T-helper 17 cell (primary cell): ENCODE measurements around the gene MED8. TPM values are rescaled to one million over a fixed set of nuclear protein-coding genes. Genes with fewer than 3 reads are reported as not detected.

Experiments used
- ATAC-seq: fragments of 150-1000 bp; cut with Tn5 transposase; 2 replicates; pipeline ENCODE4 v1.10.0; 2021; ENCODE audit warnings: mild to moderate bottlenecking, moderate library complexity
- DNase-seq, 3 donors: peaks; one replicate each; pipeline versions ENCODE4 v3.0.0 to v3.0.0-alpha.2; 2020 to 2021
- H3K9me3 ChIP-seq: one replicate; pipeline ENCODE4 v1.7.0; 2013; ENCODE audit warnings: low read length, mild to moderate bottlenecking; ENCODE audit not compliant: control insufficient read depth, poor library complexity, severe bottlenecking
- H3K27ac Mint-ChIP-seq: one replicate; pipeline ENCODE4 v1.8.0; 2022; ENCODE audit warnings: mild to moderate bottlenecking, moderate library complexity, mixed read lengths
- H3K27me3 Mint-ChIP-seq: one replicate; pipeline ENCODE4 v1.8.0; 2022; ENCODE audit warnings: mixed read lengths
- H3K36me3 Mint-ChIP-seq: one replicate; pipeline ENCODE4 v1.8.0; 2022; ENCODE audit warnings: low read depth, mixed read lengths
- H3K4me1 Mint-ChIP-seq: one replicate; pipeline ENCODE4 v1.8.0; 2022; ENCODE audit warnings: mild to moderate bottlenecking, mixed read lengths
- H3K4me3 Mint-ChIP-seq: one replicate; pipeline ENCODE4 v1.8.0; 2022; ENCODE audit warnings: mild to moderate bottlenecking, moderate library complexity, mixed read lengths
- total RNA-seq, 4 donors: library from RNA in 2 of 4; stranded (reverse) in 2 of 4; gene quantifications; one replicate each; pipeline ENCODE4 v1.2.3 and lab custom pipeline; 2022 to 2026

The MED8 gene
- total RNA-seq, 2 donors from 2014 or later, result 13.7 to 16.4 TPM

GRCh38 chr1:43358121-43358745 is 31.4 kb downstream of the MED8 start:
- no peaks in the 10 kb centered on the region for H3K27me3 Mint-ChIP-seq
- H3K4me1 Mint-ChIP-seq, result peaks cover 25% of the 10 kb centered on the region
- H3K4me3 Mint-ChIP-seq, result peak overlapping the region; percentile 93
- H3K27ac Mint-ChIP-seq, result peak overlapping the region; percentile 82
- H3K36me3 Mint-ChIP-seq, result peaks cover 3% of the 10 kb centered on the region
- H3K9me3 ChIP-seq, result no peaks in the 10 kb centered on the region
- DNase-seq (no peak), ATAC-seq (peak; percentile 32)

- ATAC-seq (no peak), DNase-seq (no peak)
- Mint-ChIP-seq H3K27ac (no peak overlapping the region), H3K36me3 (peaks cover 3% of the 10 kb centered on the region), H3K4me3 (no peak overlapping the region), H3K27me3 (no peaks in the 10 kb centered on the region), H3K4me1 (peaks cover 25% of the 10 kb centered on the region)
- no peaks in the 10 kb centered on the region for H3K9me3 ChIP-seq
These were observed 32.3 kb downstream of the MED8 start for GRCh38 chr1:43357251-43357650.

- H3K4me1 Mint-ChIP-seq, result peaks cover 16% of the 10 kb centered on the region
- no peak for ATAC-seq
These were observed 34.7 kb downstream of the MED8 start for GRCh38 chr1:43354936-43355335.

GRCh38 chr1:43354471-43354870 is 35.1 kb downstream of the MED8 start:
- Mint-ChIP-seq H3K4me1 (peaks cover 17% of the 10 kb centered on the region), H3K36me3 (peaks cover 4% of the 10 kb centered on the region), H3K4me3 (no peak overlapping the region), H3K27me3 (no peaks in the 10 kb centered on the region), H3K27ac (no peak overlapping the region)
- DNase-seq (no peak), ATAC-seq (no peak)
- no peaks in the 10 kb centered on the region for H3K9me3 ChIP-seq

More at GRCh38 chr1:43354936-43355335, 34.7 kb downstream of the MED8 start:
- no peaks in the 10 kb centered on the region for H3K9me3 ChIP-seq
- H3K27me3 Mint-ChIP-seq, result no peaks in the 10 kb centered on the region
- H3K27ac Mint-ChIP-seq, result no peak overlapping the region
- DNase-seq, result no peak
- H3K4me3 Mint-ChIP-seq, result no peak overlapping the region
- peaks cover 4% of the 10 kb centered on the region for H3K36me3 Mint-ChIP-seq

GRCh38 chr1:43352881-43353280 is 36.7 kb downstream of the MED8 start:
- ATAC-seq (no peak), DNase-seq (no peak)
- Mint-ChIP-seq H3K4me1 (peaks cover 16% of the 10 kb centered on the region), H3K27ac (peak overlapping the region; percentile 93), H3K4me3 (no peak overlapping the region), H3K27me3 (no peaks in the 10 kb centered on the region), H3K36me3 (peaks cover 4% of the 10 kb centered on the region)
- H3K9me3 ChIP-seq, result no peaks in the 10 kb centered on the region

- no peak for ATAC-seq
- H3K9me3 ChIP-seq, result no peaks in the 10 kb centered on the region
- H3K27me3 Mint-ChIP-seq, result no peaks in the 10 kb centered on the region
- H3K4me3 Mint-ChIP-seq, result no peak overlapping the region
- no peak for DNase-seq
- peaks cover 4% of the 10 kb centered on the region for H3K36me3 Mint-ChIP-seq
- H3K4me1 Mint-ChIP-seq, result peaks cover 16% of the 10 kb centered on the region
- peak overlapping the region; percentile 93 for H3K27ac Mint-ChIP-seq
These were observed 37.3 kb downstream of the MED8 start for GRCh38 chr1:43352351-43352705.

- H3K4me1 Mint-ChIP-seq, result peaks cover 18% of the 10 kb centered on the region
- no peaks in the 10 kb centered on the region for H3K27me3 Mint-ChIP-seq
- H3K4me3 Mint-ChIP-seq, result no peak overlapping the region
- no peak for ATAC-seq
- peak overlapping the region; percentile 93 for H3K27ac Mint-ChIP-seq
- H3K9me3 ChIP-seq, result no peaks in the 10 kb centered on the region
- H3K36me3 Mint-ChIP-seq, result peaks cover 4% of the 10 kb centered on the region
- DNase-seq, result no peak
These were observed 37.9 kb downstream of the MED8 start for GRCh38 chr1:43351421-43352350.

GRCh38 chr1:43350976-43351375 is 38.6 kb downstream of the MED8 start:
- peaks cover 19% of the 10 kb centered on the region for H3K4me1 Mint-ChIP-seq
- H3K9me3 ChIP-seq, result no peaks in the 10 kb centered on the region
- no peak overlapping the region for H3K4me3 Mint-ChIP-seq
- ATAC-seq, result no peak
- no peaks in the 10 kb centered on the region for H3K27me3 Mint-ChIP-seq
- H3K36me3 Mint-ChIP-seq, result peaks cover 4% of the 10 kb centered on the region
- H3K27ac Mint-ChIP-seq, result peak overlapping the region; percentile 93
- DNase-seq, result no peak

GRCh38 chr1:43349594-43350306 is 39.9 kb downstream of the MED8 start:
- no peak for ATAC-seq
- Mint-ChIP-seq H3K27me3 (no peaks in the 10 kb centered on the region), H3K36me3 (peaks cover 4% of the 10 kb centered on the region), H3K27ac (peak overlapping the region; percentile 93), H3K4me3 (peak overlapping the region; percentile 86), H3K4me1 (peaks cover 22% of the 10 kb centered on the region)
- no peaks in the 10 kb centered on the region for H3K9me3 ChIP-seq
- no peak for DNase-seq

GRCh38 chr1:43348809-43349593 is 40.6 kb downstream of the MED8 start:
- H3K9me3 ChIP-seq, result no peaks in the 10 kb centered on the region
- Mint-ChIP-seq H3K36me3 (peaks cover 4% of the 10 kb centered on the region), H3K27me3 (peaks cover 2% of the 10 kb centered on the region), H3K4me3 (peak overlapping the region; percentile 86), H3K27ac (peak overlapping the region; percentile 93), H3K4me1 (peaks cover 21% of the 10 kb centered on the region)
- peak; percentile 91 for ATAC-seq
- DNase-seq, result peak; percentile 66

- ATAC-seq, result no peak
- peak overlapping the region; percentile 66 for H3K4me3 Mint-ChIP-seq
- peaks cover 6% of the 10 kb centered on the region for H3K36me3 Mint-ChIP-seq
- peaks cover 23% of the 10 kb centered on the region for H3K4me1 Mint-ChIP-seq
- no peak for DNase-seq
- H3K27ac Mint-ChIP-seq, result peak overlapping the region; percentile 93
- no peaks in the 10 kb centered on the region for H3K9me3 ChIP-seq
- peaks cover 5% of the 10 kb centered on the region for H3K27me3 Mint-ChIP-seq
These were observed 41.2 kb downstream of the MED8 start for GRCh38 chr1:43348343-43348808.

- Mint-ChIP-seq H3K27ac (peak overlapping the region; percentile 67), H3K36me3 (peaks cover 3% of the 10 kb centered on the region), H3K27me3 (peaks cover 5% of the 10 kb centered on the region), H3K4me1 (peaks cover 23% of the 10 kb centered on the region), H3K4me3 (no peak overlapping the region)
- DNase-seq (no peak), ATAC-seq (no peak)
- no peaks in the 10 kb centered on the region for H3K9me3 ChIP-seq
These were observed 43.0 kb downstream of the MED8 start for GRCh38 chr1:43346636-43347035.
